B cell (primary cell): ENCODE measurements around the gene CGNL1. TPM values are rescaled to one million over a fixed set of nuclear protein-coding genes. Genes with fewer than 3 reads are reported as not detected.

Source experiments
- ATAC-seq: fragments of 200-7000 bp; cut with Tn5 transposase; one replicate; pipeline ENCODE4 v1.10.0; 2021; ENCODE audit warnings: low read depth, mild to moderate bottlenecking, moderate number of reproducible peaks, moderate library complexity
- CTCF ChIA-PET: fragments of 350-600 bp; sonication (Branson Sonifier 250); formaldehyde crosslinking; loops from one replicate; lab custom pipeline; 2021; ENCODE audit warnings: antibody characterized with exemption, inconsistent platforms; lab: Charles Lee
- POLR2A ChIA-PET: fragments of 350-600 bp; sonication (Branson Sonifier 250); formaldehyde crosslinking; loops from one replicate; lab custom pipeline; 2021; ENCODE audit warnings: antibody characterized with exemption; lab: Charles Lee
- DNase-seq: peaks from one replicate; pipeline ENCODE4 v3.0.0; 2013
- H2AFZ ChIP-seq: 2 replicates; pipeline ENCODE4 v1.6.1; 2012; ENCODE audit warnings: mild to moderate bottlenecking, low read depth, low read length; ENCODE audit not compliant: insufficient read depth, poor library complexity, severe bottlenecking
- H3K27ac ChIP-seq, 2 donors: 1 replicate in 1 of 2; 2 replicates in 1 of 2; pipeline ENCODE4 v1.5.1; 2012 to 2013; ENCODE audit warnings: low read length in 2 of 2, mild to moderate bottlenecking in 2 of 2, moderate library complexity in 1 of 2
- H3K27me3 ChIP-seq, 4 experiments: fragments of 200-600 bp in 1 of 4; sonication (generic) in 1 of 4; replicated peaks in 1 of 4; 1 replicate in 2 of 4; 2 replicates in 2 of 4; pipeline versions ENCODE4 v1.6.1 to v1.7.0; 2013 to 2016; ENCODE audit warnings: low read length in 3 of 4, mild to moderate bottlenecking in 2 of 4, mixed read lengths in 1 of 4, moderate library complexity in 1 of 4; ENCODE audit not compliant: insufficient read depth in 4 of 4, control insufficient read depth in 3 of 4; ENCODE audit errors: control extremely low read depth in 1 of 4
- H3K36me3 ChIP-seq, 2 experiments: replicated peaks in 1 of 2; 1 replicate in 1 of 2; 2 replicates in 1 of 2; pipeline versions ENCODE4 v1.6.1 to v1.7.1; 2013; ENCODE audit warnings: low read length in 1 of 2; ENCODE audit not compliant: insufficient read depth in 2 of 2, control insufficient read depth in 1 of 2; ENCODE audit errors: control extremely low read depth in 1 of 2, extremely low read depth in 1 of 2
- H3K4me1 ChIP-seq, 2 donors: fragments of 200-600 bp in 1 of 2; sonication (generic) in 1 of 2; 1 replicate in 1 of 2; 2 replicates in 1 of 2; pipeline versions ENCODE4 v1.5.1 to v1.6.1; 2013 to 2017; ENCODE audit warnings: low read length in 2 of 2; ENCODE audit not compliant: control insufficient read depth in 2 of 2, insufficient read depth in 2 of 2
- H3K4me2 ChIP-seq: replicated peaks from 2 replicates; pipeline ENCODE3; 2012; ENCODE audit warnings: mild to moderate bottlenecking, low read depth, low read length; ENCODE audit not compliant: poor library complexity, severe bottlenecking
- H3K4me3 ChIP-seq, 5 experiments: fragments of 200-600 bp in 1 of 5; sonication (generic) in 1 of 5; 1 replicate in 3 of 5; 2 replicates in 2 of 5; pipeline versions ENCODE4 v1.5.1 to v1.7.0; 2011 to 2016; ENCODE audit warnings: low read length in 4 of 5, mild to moderate bottlenecking in 4 of 5, low read depth in 2 of 5, control low read depth in 1 of 5, moderate library complexity in 1 of 5; ENCODE audit not compliant: insufficient read depth in 1 of 5; ENCODE audit errors: control extremely low read depth in 1 of 5, extremely low read depth in 1 of 5
- H3K79me2 ChIP-seq: fragments of 200-600 bp; sonication (generic); one replicate; pipeline ENCODE4 v1.6.0; 2016; ENCODE audit warnings: low read length; ENCODE audit not compliant: control insufficient read depth, insufficient read depth
- H3K9ac ChIP-seq: fragments of 200-600 bp; sonication (generic); 2 replicates; pipeline ENCODE4 v1.6.1; 2017; ENCODE audit warnings: mild to moderate bottlenecking, low read length, moderate library complexity
- H3K9me3 ChIP-seq, 3 donors: one replicate each; pipeline versions ENCODE4 v1.6.1 to v1.7.1; 2013; ENCODE audit warnings: low read length in 2 of 3; ENCODE audit not compliant: control insufficient read depth in 2 of 3, insufficient read depth in 1 of 3; ENCODE audit errors: control extremely low read depth in 1 of 3
- H4K20me1 ChIP-seq: 2 replicates; pipeline ENCODE4 v1.6.0; 2012; ENCODE audit warnings: mild to moderate bottlenecking, low read length; ENCODE audit not compliant: insufficient read depth, control insufficient read depth, poor library complexity, severe bottlenecking
- H3K27ac Mint-ChIP-seq: one replicate; pipeline ENCODE4 v1.8.0; 2021; ENCODE audit warnings: mixed read lengths
- H3K27me3 Mint-ChIP-seq: one replicate; pipeline ENCODE4 v1.8.0; 2021; ENCODE audit warnings: mixed read lengths
- H3K4me1 Mint-ChIP-seq: one replicate; pipeline ENCODE4 v1.8.0; 2021; ENCODE audit warnings: mixed read lengths
- H3K4me3 Mint-ChIP-seq: one replicate; pipeline ENCODE4 v1.8.0; 2021; ENCODE audit warnings: mixed read lengths
- H3K9me3 Mint-ChIP-seq: one replicate; pipeline ENCODE4 v1.8.0; 2022; ENCODE audit warnings: mixed read lengths; ENCODE audit not compliant: insufficient read depth
- CTCF ChIP-seq: fragments of 200-600 bp; IDR thresholded peaks from one replicate; pipeline ENCODE4 v1.8.0; 2022; ENCODE audit warnings: antibody characterized with exemption, mild to moderate bottlenecking
- EZH2 ChIP-seq: IDR thresholded peaks from 2 replicates; pipeline ENCODE4 v1.6.1; 2012; ENCODE audit warnings: borderline replicate concordance, low read depth, mild to moderate bottlenecking, moderate library complexity, low read length; ENCODE audit not compliant: insufficient read depth, poor library complexity, severe bottlenecking
- WGBS: methylation state at CpG from one replicate; pipeline ENCODE4 v1.1.5; 2013; ENCODE audit warnings: missing lambda C conversion rate; ENCODE audit not compliant: insufficient coverage; 5-methylcytosine and 5-hydroxymethylcytosine counted together
- intact Hi-C: fragments of 100-400 bp; cut with micrococcal nuclease; formaldehyde crosslinking; loops from one replicate; pipeline ENCODE4 v1.10.0; 2022
- polyA plus RNA-seq: library from polyadenylated mRNA; depleted of rRNA; stranded (reverse); fragments of >200 nt; gene quantifications from 2 replicates; pipeline ENCODE4 v1.2.3, GENCODE V29; 2012
- total RNA-seq, 2 donors: library from RNA; stranded (reverse); fragments of 120-200 nt in 1 of 2; gene quantifications; 1 replicate in 1 of 2; 2 replicates in 1 of 2; pipeline versions ENCODE4 v1.2.3 to v1.2.4, GENCODE V29; 2013 to 2022

The CGNL1 gene
- total and polyA plus RNA-seq, 2 donors (not counting 1 experiment from before 2014, with no cell fraction given): 0.03 to 0.12 TPM

DNA sequence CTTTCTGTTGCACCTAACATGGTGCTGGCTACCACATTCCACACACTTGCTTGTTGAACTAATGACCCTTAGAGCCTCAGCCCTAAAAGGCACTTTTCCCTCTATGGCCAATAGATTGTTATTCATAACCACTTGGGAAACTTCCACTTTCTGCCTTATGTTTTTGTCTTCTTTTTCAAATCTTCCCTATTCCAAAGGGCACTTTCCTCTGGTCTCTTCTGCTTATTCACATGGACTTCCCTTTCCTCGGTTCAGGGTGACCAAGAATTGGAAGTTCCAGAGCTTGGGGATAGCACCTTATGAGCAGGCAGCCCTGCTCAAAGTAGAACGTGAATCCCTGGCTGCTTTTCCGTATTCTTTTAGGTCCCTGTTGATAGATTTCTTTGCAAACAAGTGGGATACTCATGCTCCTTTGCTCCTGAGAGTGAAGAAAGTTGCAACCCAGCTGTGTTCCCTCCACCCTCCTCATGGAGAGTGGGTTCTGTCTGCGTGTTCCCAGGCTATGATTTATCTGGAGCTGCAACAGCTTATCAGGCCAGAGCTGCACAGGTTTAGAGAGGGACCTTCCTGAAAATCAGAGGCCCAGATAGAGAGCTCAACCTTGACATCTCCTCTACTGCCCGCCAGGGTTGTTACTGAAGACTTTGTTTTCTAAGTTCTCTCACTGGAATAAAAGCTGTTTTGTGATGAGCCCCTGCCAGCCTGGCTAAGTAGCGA, 156.6 kb downstream of the CGNL1 start:
- H3K27ac Mint-ChIP-seq: no peak overlapping the region
- H3K4me1 Mint-ChIP-seq: no peaks in the 10 kb centered on the region
- Histone ChIP-seq H3K4me1 (no peaks in the 10 kb centered on the region), H3K4me3 (no peak overlapping the region), H3K79me2 (no peaks in the 10 kb centered on the region), H3K9me3 (no peaks in the 10 kb centered on the region), H3K36me3 (no peaks in the 10 kb centered on the region), H3K27ac (no peak overlapping the region), H3K9ac (no peak overlapping the region), H2AFZ (no peak overlapping the region), H3K27me3 (no peaks in the 10 kb centered on the region), H3K4me2 (no peak overlapping the region), H4K20me1 (no peaks in the 10 kb centered on the region)
- DNase-seq: no peak
- WGBS: 84% methylated on average over 4 of the region's 6 CpGs
- ChIA-PET POLR2A (no interaction called here), CTCF (no interaction called here)
- no peak overlapping the region for H3K4me3 Mint-ChIP-seq
- no peak for TF ChIP-seq CTCF
- no peak for TF ChIP-seq EZH2
- H3K27me3 Mint-ChIP-seq: peaks cover 6% of the 10 kb centered on the region
- intact Hi-C loops: no loop called here
- H3K9me3 Mint-ChIP-seq: peaks cover 3% of the 10 kb centered on the region
- no peak for ATAC-seq

DNA sequence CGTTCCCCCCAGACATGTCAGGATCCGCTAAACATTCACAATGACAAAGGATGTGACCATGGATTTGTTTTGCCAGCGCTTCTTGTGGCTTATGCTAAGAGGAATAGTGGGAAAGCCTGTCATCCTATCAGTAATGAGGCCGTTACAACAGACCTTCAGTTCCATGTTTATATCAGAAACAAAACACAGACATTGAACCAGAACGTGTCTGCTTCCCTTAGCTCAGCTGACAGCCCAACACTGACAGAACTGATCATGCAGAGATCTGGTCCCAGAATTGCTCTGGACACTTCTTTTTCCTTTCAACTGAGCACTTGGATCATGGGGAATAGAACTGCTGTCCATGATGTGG, 157.1 kb downstream of the CGNL1 start:
- CTCF ChIA-PET: interaction anchor here (1.4 kb wide), 1 partner anchor 386 kb away, joined by 5 read pairs; no protein-coding TSS in a partner anchor

More for the DNA sequence above, 157.1 kb downstream of the CGNL1 start:
- Histone ChIP-seq H2AFZ (no peak overlapping the region), H3K9ac (no peak overlapping the region), H3K4me3 (no peak overlapping the region), H4K20me1 (no peaks in the 10 kb centered on the region), H3K4me1 (no peaks in the 10 kb centered on the region), H3K79me2 (no peaks in the 10 kb centered on the region), H3K9me3 (no peaks in the 10 kb centered on the region), H3K36me3 (no peaks in the 10 kb centered on the region), H3K27ac (no peak overlapping the region), H3K27me3 (no peaks in the 10 kb centered on the region), H3K4me2 (no peak overlapping the region)
- POLR2A ChIA-PET: no interaction called here
- peaks cover 3% of the 10 kb centered on the region for H3K9me3 Mint-ChIP-seq
- no peaks in the 10 kb centered on the region for H3K4me1 Mint-ChIP-seq
- peaks cover 7% of the 10 kb centered on the region for H3K27me3 Mint-ChIP-seq
- intact Hi-C loops: no loop called here
- 87% methylated on average over 4 of the region's 5 CpGs for WGBS
- ATAC-seq: no peak
- no peak for TF ChIP-seq EZH2
- TF ChIP-seq CTCF: no peak
- no peak overlapping the region for H3K27ac Mint-ChIP-seq
- no peak for DNase-seq
- H3K4me3 Mint-ChIP-seq: no peak overlapping the region
